ENCODE data around the gene GLT6D1.

GLT6D1 gene

GRCh38 chr9:135581636-135582426 lies 57.5 kb downstream of the GLT6D1 start:
- H3K27me3 ChIP-seq (ENCODE audit: insufficient read depth, poor library complexity, severe bottlenecking), result peaks cover 2% of the 10 kb centered on the region
- H3K4me3 ChIP-seq (replicated peaks; ENCODE audit: insufficient read depth, low read length), result no peak overlapping the region
- no peak for DNase-seq (ENCODE audit: low read depth in 1 of 2, low spot score in 1 of 2)
- no peak overlapping the region for H3K27ac ChIP-seq (replicated peaks)
- TF ChIP-seq REST (IDR thresholded peaks at IDR 0.05; ENCODE audit: insufficient replicate concordance, low read depth) (no peak), GABPA (IDR thresholded peaks at IDR 0.05; ENCODE audit: low read depth) (no peak), SPI1 (IDR thresholded peaks at IDR 0.05; ENCODE audit: borderline replicate concordance, low read depth) (no peak), POLR2AphosphoS5 (IDR thresholded peaks at IDR 0.05; ENCODE audit: low read depth) (no peak), CTCF (IDR thresholded peaks at IDR 0.05; ENCODE audit: insufficient read depth, low read length) (no peak)

GRCh38 chr9:135580664-135581380 lies 58.5 kb downstream of the GLT6D1 start:
- TF ChIP-seq REST (IDR thresholded peaks at IDR 0.05; ENCODE audit: insufficient replicate concordance, low read depth) (no peak), GABPA (IDR thresholded peaks at IDR 0.05; ENCODE audit: low read depth) (no peak), CTCF (IDR thresholded peaks at IDR 0.05; ENCODE audit: insufficient read depth, low read length) (no peak), SPI1 (IDR thresholded peaks at IDR 0.05; ENCODE audit: borderline replicate concordance, low read depth) (no peak), POLR2AphosphoS5 (IDR thresholded peaks at IDR 0.05; ENCODE audit: low read depth) (no peak)
- DNase-seq (ENCODE audit: low read depth in 1 of 2, low spot score in 1 of 2), result no peak
- Histone ChIP-seq H3K27me3 (ENCODE audit: insufficient read depth, poor library complexity, severe bottlenecking) (peaks cover 2% of the 10 kb centered on the region), H3K4me3 (replicated peaks; ENCODE audit: insufficient read depth, low read length) (no peak overlapping the region), H3K27ac (replicated peaks) (no peak overlapping the region)

GRCh38 chr9:135579889-135580660 lies 59.3 kb downstream of the GLT6D1 start:
- H3K27ac ChIP-seq (replicated peaks), result no peak overlapping the region
- TF ChIP-seq GABPA (IDR thresholded peaks at IDR 0.05; ENCODE audit: low read depth) (no peak), POLR2AphosphoS5 (IDR thresholded peaks at IDR 0.05; ENCODE audit: low read depth) (no peak), REST (IDR thresholded peaks at IDR 0.05; ENCODE audit: insufficient replicate concordance, low read depth) (no peak), CTCF (IDR thresholded peaks at IDR 0.05; ENCODE audit: insufficient read depth, low read length) (no peak), SPI1 (IDR thresholded peaks at IDR 0.05; ENCODE audit: borderline replicate concordance, low read depth) (no peak)

More at GRCh38 chr9:135579889-135580660, 59.3 kb downstream of the GLT6D1 start:
- DNase-seq (ENCODE audit: low read depth in 1 of 2, low spot score in 1 of 2), result no peak
- H3K27me3 ChIP-seq (ENCODE audit: insufficient read depth, poor library complexity, severe bottlenecking), result peaks cover 2% of the 10 kb centered on the region
- H3K4me3 ChIP-seq (replicated peaks; ENCODE audit: insufficient read depth, low read length), result no peak overlapping the region
